NCI-H524 treated with DMSO at 0.1 percent for 48 hours (cell line): Measurements from ENCODE around the gene PRKN.

Source experiments
- DNase-seq: peaks from one replicate; lab custom pipeline; 2025; lab: John Stamatoyannopoulos, UW

The PRKN gene

GRCh38 chr6:162674452-162674851 is 53.1 kb downstream of the PRKN start:
- DNase-seq = no peak

GRCh38 chr6:162671580-162672165 is 55.9 kb downstream of the PRKN start:
- no peak for DNase-seq

GRCh38 chr6:162670345-162670744 is 57.2 kb downstream of the PRKN start:
- DNase-seq = no peak

DNA sequence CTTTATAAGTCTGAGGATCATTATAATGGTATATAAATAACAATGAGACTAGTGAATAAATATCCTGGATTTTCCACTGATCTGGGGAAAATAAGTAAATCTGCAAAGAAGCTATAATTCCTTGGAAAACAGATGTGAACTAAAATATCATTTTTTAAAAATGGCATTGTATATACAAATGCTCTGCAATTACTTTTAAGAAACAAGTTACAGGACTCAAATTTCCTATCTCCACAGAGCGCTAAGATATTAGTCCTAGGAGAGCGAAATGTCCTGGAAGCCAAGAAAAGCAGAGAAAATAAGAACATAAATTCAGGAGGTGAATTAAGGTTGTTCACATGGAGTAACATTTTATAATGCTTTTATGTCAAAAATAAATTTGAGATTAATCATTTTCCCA is 61.3 kb downstream of the PRKN start:
- DNase-seq = no peak

DNA sequence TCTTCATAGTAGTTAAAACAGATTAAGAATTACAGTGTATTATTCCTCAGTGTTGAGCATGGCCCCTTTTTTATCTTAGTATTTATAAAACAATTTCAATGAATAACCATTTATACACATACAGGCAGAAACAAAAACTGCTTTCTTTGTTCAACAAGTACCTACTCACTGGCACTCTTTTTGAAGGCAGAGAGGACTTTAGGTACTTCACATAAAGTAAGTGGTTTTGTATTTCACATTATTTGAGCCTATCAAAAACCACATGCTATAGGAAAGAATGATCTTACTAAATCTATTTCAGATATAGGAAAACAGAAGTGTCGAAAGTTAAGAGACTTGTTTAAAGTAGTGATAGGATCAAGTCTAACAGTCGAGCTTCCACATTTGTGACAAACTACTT is 73.8 kb downstream of the PRKN start:
- peak; percentile 43 for DNase-seq

DNA sequence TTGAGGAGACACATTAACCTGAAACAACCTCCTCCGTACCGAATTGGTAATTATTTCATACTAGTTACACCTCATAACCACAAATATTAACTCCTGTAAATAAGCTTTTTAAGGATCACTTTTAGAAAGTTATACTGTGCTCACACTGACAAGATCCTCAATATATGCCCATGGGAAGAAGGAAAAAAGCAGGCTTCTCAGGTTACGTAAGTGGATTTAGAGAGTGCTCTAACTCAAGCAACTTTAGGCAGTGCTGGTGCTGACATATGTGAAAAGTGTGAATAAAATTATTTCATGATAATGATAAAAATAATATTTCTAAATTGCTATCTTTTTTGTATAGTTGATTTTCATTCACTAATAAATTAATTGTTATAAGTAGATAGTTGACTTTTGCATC is 76.1 kb downstream of the PRKN start:
- DNase-seq = peak; percentile 18

DNA sequence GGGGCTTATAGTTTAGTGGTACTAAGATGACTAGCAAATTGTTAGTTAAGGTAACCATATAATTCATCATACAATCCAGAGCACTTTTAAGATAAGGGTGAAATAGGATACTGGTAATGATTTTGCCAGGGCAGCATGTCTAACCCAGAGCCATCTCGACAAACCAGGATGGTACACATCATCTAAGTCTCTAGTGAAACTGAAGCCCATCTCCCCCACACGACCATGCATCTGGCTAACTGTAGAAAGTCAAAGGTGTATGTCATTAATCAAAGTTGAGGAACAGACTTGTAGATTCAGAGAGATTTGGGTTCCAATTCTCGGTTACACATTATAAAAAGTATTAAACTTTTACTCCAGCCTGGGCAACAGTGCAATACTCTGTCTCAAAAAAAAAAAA is 78.3 kb downstream of the PRKN start:
- no peak for DNase-seq

DNA sequence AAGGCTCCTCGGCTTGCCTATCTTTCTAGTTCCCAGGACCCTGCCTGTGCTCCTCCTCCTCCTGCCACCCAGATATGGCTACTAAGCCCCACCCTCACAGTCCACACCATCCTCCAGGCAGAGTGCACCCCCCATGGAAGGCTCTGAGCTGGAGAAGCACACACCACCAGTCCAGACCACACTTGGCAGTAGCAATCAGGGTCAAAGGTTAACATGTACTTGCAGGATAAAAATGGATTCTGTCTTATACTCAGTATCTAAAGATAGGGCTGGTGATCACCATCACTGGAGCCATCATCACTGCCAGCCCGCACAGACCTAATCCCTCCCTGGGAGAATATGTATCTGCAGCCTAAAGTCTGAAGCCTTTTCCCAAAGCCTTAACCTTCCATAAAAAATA is 83.4 kb downstream of the PRKN start:
- DNase-seq = no peak

GRCh38 chr6:162640756-162641155 is 86.8 kb downstream of the PRKN start:
- no peak for DNase-seq

DNA sequence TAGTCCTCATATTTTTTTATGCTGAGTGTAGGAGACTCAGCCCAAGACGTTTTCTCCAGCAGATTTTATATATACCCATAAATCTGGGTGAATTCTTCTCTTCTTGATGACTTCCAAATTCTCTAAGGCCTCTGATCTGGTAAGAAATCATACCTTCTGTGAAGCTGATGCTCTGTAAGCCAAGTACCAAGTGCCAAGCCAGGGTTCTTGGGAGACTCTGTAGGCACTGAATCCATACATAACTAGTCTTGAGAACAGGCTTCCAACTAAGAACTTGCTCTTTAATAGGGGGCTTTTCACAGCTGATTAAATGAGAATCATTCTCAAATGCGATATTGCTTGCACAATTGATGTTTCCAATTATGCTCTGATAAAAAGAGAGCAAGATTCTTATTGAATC is 87.6 kb downstream of the PRKN start:
- DNase-seq = no peak

DNA sequence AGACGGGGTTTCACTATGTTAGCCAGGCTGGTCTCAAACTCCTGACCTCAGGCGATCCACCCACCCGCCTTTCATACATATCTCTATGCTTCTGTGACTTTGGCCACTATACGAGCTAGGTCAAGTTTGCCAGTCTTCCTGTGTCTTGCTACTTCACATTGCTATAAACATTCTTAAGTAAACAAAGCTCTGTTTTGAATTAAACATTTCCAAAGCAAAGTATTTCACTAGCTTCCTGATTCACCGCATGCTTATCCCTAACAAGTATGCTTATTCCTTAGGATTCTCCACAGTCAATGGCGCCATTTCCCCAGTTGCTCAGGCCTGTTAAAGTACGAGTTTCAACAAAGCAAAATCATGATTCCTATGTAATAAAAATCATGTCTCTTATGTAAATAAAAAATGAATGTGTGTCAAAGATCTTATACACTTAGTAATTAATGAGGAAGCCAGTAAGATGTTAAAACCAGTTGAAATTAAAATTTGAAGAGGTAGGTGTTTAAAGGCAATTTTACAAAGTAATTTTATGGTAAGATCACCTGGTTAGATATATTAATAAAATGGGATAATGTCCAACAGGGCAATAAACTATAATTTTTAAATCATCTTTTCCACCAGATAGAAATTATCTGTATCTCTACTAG is 88.5 kb downstream of the PRKN start:
- DNase-seq = no peak

GRCh38 chr6:162637317-162637716 is 90.2 kb downstream of the PRKN start:
- DNase-seq = no peak

- no peak for DNase-seq
Observed at GRCh38 chr6:162636167-162636566, 91.4 kb downstream of the PRKN start.

GRCh38 chr6:162631546-162631945 is 96.0 kb downstream of the PRKN start:
- DNase-seq = no peak

- DNase-seq = no peak
Observed at GRCh38 chr6:162630069-162630468, 97.5 kb downstream of the PRKN start.

- no peak for DNase-seq
Observed at GRCh38 chr6:162627825-162628224, 99.7 kb downstream of the PRKN start.

- DNase-seq = no peak
Observed at GRCh38 chr6:162627362-162627761, 100.2 kb downstream of the PRKN start.

DNA sequence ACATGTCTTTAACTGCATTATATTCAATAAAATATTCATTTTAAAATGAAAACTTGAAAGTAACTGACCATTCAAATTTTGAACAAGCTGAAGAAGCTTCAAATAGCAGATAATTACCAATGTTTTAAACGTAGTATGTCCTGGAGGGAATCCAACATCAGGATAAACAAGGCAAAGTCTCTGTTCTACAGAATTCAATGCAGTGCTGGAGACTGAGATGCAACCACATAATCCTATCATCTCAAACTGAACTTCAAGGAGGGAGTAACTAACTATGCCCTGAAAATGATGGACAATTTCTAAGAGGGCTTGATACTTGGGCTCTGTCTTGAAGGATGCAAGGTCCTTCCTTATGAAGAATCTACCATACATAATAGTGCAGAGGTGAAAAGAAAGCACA is 100.7 kb downstream of the PRKN start:
- no peak for DNase-seq

- DNase-seq = no peak
Observed at GRCh38 chr6:162625846-162626540, 101.6 kb downstream of the PRKN start.

DNA sequence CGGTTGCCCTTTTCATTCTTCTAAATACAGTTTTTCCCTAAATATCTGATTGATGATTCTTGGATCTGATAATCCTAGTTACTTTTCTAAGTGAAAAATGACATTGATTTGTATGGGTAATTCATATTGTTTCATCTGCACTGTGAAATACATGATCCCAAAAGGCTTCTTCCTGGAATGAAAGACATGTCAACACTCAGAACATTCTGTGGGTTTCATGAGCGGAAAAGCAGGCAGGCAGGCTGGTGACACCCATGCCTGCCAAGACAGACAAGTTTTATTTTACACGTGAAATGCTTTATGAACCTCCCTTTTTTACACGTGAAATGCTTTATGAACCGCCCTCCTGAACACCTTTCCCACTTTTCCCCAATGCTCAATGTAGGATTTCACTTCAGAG is 105.0 kb downstream of the PRKN start:
- DNase-seq = no peak

DNA sequence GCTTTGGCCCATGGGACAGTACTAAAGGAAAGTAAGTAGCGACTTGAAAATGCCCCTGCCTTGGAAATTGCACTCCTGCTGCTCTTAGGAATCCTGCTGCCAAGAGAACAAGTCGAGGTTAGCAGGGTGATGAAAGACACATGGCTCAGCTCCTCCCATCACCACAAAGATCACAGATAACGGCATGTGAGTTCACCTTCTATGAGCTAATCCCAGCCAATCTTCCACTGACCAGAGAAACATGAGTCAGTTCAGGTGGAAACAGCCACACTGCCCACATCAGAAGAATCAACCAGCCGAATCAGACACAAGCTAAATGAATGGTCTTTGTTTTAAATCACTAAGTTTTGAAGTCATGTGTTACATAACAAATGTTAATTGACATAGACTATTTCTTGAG is 106.3 kb downstream of the PRKN start:
- no peak for DNase-seq

DNA sequence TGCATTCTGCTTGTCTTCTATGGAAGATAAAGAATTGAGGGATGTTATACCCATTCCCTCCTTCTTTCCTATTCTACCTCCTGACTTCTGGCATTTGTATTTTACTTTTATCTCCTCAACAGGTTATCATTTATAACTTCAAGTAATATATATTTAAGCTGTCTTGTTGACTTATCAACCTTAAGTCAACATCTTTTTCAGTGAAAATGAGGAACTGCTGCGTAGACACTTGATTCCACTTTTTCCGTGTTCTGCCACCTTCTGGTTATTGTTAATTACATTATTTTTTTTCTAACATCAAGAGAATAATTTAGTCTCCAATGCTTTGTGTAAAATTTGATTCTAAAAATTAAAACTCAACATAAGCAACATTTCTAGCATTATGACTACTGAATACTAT is 107.5 kb downstream of the PRKN start:
- DNase-seq = no peak

GRCh38 chr6:162618448-162619002 is 109.0 kb downstream of the PRKN start:
- no peak for DNase-seq
